Transverse colon (tissue), 4 donors: Measurements from ENCODE around the gene ME1. TPM values are rescaled to one million over a fixed set of nuclear protein-coding genes. Genes with fewer than 3 reads are reported as not detected.

ENCODE experiments used
- DNase-seq: peaks from one replicate; pipeline ENCODE4 v3.0.0-alpha.2; 2019
- H3K27ac ChIP-seq, 4 donors: fragments of 200-600 bp; sonication (generic); 2 replicates each; pipeline ENCODE4 v1.5.1; 2016 to 2018; ENCODE audit warnings: inconsistent platforms in 4 of 4
- H3K27me3 ChIP-seq: fragments of 200-600 bp; sonication (generic); 2 replicates; pipeline ENCODE4 v1.5.1; 2017; ENCODE audit warnings: inconsistent platforms
- H3K36me3 ChIP-seq, 4 donors: fragments of 200-600 bp; sonication (generic); 2 replicates each; pipeline ENCODE4 v1.5.1; 2017 to 2019; ENCODE audit warnings: inconsistent platforms in 4 of 4
- H3K4me1 ChIP-seq, 4 donors: fragments of 200-600 bp; sonication (generic); 2 replicates each; pipeline ENCODE4 v1.5.1; 2017 to 2020; ENCODE audit warnings: inconsistent platforms in 4 of 4
- H3K4me3 ChIP-seq, 4 donors: fragments of 200-600 bp; sonication (generic); 1 replicate in 1 of 4; 2 replicates in 3 of 4; pipeline versions ENCODE4 v1.5.1 to v1.6.1; 2017 to 2019; ENCODE audit warnings: inconsistent platforms in 4 of 4
- H3K9me3 ChIP-seq, 2 donors: fragments of 200-600 bp; sonication (generic); 2 replicates each; pipeline ENCODE4 v1.5.1; 2017 to 2019; ENCODE audit warnings: inconsistent platforms in 2 of 2
- EP300 ChIP-seq: sonication (generic); formaldehyde crosslinking; IDR thresholded peaks from one replicate; pipeline ENCODE4 v1.6.1; 2017; ENCODE audit warnings: antibody characterized with exemption, low read depth
- POLR2A ChIP-seq: fragments of 450-650 bp; IDR thresholded peaks from one replicate; pipeline ENCODE4 v1.6.1; 2016; ENCODE audit warnings: antibody characterized with exemption, mild to moderate bottlenecking, moderate library complexity
- POLR2AphosphoS5 ChIP-seq, 3 donors: sonication (generic); formaldehyde crosslinking; IDR thresholded peaks; one replicate each; pipeline ENCODE4 v1.6.1; 2016; ENCODE audit warnings: antibody characterized with exemption in 3 of 3
- WGBS, 2 donors: methylation state at CpG; one replicate each; pipeline ENCODE4 v1.1.5; 2018; ENCODE audit warnings: low coverage in 1 of 2; 5-methylcytosine and 5-hydroxymethylcytosine counted together
- in situ Hi-C, 4 donors: fragments of 200-750 bp; cut with MboI; loops; one replicate each; pipeline versions ENCODE4 v1.15.0 to v1.15.1; 2017; ENCODE audit warnings: low sequenced_read_pairs in 3 of 4, low pct_ligation_motif_present in 1 of 4, low pct_unique_long_range_greater_than_20kb in 1 of 4
- intact Hi-C: fragments of 100-400 bp; cut with DNase I; formaldehyde crosslinking; loops from one replicate; pipeline ENCODE4 v1.15.1; 2023; ENCODE audit warnings: low total_unique reads
- total RNA-seq, 4 donors: library from RNA; depleted of rRNA; stranded (reverse); fragments of >200 nt; gene quantifications; one replicate each; pipeline ENCODE4 v1.1.0, GENCODE V29; 2016
- TF ChIP-seq, protein P1 (sequence below), 5 experiments: fragments of 200-600 bp in 3 of 5; fragments of 450-650 bp in 2 of 5; sonication (generic) in 3 of 5; IDR thresholded peaks; 1 replicate in 2 of 5; 2 replicates in 3 of 5; pipeline ENCODE4 v1.5.1; 2016 to 2017; ENCODE audit warnings: antibody characterized with exemption in 5 of 5, inconsistent platforms in 3 of 5, mild to moderate bottlenecking in 2 of 5, moderate library complexity in 1 of 5

ME1 gene
- total RNA-seq, 4 donors from 2014 or later = 1.9 to 36.6 (median 6.0) TPM

DNA sequence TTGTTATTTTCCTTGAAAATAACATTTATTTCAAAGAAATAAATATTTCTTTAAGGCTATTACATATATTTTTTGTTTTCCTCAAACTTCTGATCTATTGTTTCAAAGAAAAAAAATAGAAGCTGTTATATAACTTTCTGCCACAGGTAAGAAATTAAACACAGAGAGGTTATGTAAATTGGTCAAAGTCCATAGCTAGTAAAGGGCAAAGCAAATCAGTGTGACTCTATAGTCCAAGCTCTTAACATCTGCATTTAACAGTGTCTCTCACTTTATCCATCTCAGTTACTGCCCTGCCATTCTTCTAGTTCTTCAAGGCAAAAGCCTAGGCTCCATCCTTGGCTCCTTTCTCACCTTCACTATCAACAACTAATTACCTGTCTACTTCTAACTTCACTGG, 180.6 kb downstream of the ME1 start:
- no peak overlapping the region for H3K27ac ChIP-seq
- H3K27me3 ChIP-seq = no peaks in the 10 kb centered on the region
- in situ Hi-C loops (no loop called here), intact Hi-C loops (no loop called here)
- H3K4me1 ChIP-seq = peaks cover 0 to 4% (median 0%) of the 10 kb centered on the region in 4 donors
- no peaks in the 10 kb centered on the region for H3K36me3 ChIP-seq
- H3K9me3 ChIP-seq = no peaks in the 10 kb centered on the region
- H3K4me3 ChIP-seq = no peak overlapping the region
- TF ChIP-seq EP300 (no peak), POLR2A (no peak), POLR2AphosphoS5 (IDR thresholded peaks at IDR 0.05) (no peak)
- TF ChIP-seq, protein P1, sequence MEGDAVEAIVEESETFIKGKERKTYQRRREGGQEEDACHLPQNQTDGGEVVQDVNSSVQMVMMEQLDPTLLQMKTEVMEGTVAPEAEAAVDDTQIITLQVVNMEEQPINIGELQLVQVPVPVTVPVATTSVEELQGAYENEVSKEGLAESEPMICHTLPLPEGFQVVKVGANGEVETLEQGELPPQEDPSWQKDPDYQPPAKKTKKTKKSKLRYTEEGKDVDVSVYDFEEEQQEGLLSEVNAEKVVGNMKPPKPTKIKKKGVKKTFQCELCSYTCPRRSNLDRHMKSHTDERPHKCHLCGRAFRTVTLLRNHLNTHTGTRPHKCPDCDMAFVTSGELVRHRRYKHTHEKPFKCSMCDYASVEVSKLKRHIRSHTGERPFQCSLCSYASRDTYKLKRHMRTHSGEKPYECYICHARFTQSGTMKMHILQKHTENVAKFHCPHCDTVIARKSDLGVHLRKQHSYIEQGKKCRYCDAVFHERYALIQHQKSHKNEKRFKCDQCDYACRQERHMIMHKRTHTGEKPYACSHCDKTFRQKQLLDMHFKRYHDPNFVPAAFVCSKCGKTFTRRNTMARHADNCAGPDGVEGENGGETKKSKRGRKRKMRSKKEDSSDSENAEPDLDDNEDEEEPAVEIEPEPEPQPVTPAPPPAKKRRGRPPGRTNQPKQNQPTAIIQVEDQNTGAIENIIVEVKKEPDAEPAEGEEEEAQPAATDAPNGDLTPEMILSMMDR (IDR thresholded peaks at IDR 0.05) = no peak
- no peak for DNase-seq

DNA sequence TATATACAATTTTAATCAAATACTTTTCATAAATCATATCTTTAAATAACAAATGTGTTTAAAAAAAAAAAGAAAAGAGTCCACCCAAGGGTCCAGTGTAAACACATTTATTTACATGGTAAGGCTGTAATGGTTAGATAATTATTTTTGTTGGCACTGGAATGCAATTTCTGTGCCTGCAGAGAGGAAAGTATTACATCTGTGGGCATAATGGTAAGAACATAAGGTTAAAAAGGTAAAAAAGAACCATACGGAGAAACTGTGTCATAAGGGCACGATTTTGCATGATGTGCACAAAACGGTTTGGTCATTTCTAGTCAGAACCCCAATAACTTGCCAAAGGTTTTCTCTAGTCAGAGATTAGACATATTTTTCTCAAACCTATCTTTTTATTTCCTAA, 183.4 kb downstream of the ME1 start:
- Histone ChIP-seq H3K4me1 (peaks cover 0 to 4% (median 0%) of the 10 kb centered on the region in 4 donors), H3K27ac (no peak overlapping the region), H3K27me3 (no peaks in the 10 kb centered on the region), H3K36me3 (no peaks in the 10 kb centered on the region), H3K9me3 (no peaks in the 10 kb centered on the region), H3K4me3 (no peak overlapping the region)
- 88 to 91% methylated on average over 3 of the region's 3 CpGs for WGBS, 2 donors
- intact Hi-C loops (no loop called here), in situ Hi-C loops (no loop called here)
- DNase-seq = no peak
- TF ChIP-seq, protein P1 (IDR thresholded peaks at IDR 0.05) = no peak
- no peak for TF ChIP-seq EP300
- no peak for TF ChIP-seq POLR2AphosphoS5 (IDR thresholded peaks at IDR 0.05)
- no peak for TF ChIP-seq POLR2A

DNA sequence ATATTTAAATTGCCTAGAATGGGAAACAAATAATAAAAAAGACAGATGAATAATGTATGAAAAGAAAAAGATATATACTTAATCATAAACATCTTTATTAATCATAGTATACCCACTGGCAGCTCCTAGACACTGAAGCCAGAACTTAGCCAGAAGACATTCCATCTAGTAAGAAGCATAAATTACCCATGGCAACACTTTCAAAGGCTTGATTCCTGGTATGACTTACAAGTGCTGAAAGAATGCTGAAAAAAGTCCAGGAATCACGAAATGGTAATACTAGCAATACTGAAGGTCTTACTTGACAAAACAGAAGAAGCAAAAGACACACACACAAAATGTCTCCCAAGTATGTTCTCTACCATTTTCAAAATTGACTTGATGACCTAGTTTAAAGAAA, 199.7 kb downstream of the ME1 start:
- TF ChIP-seq, protein P1 (IDR thresholded peaks at IDR 0.05) = no peak
- TF ChIP-seq POLR2A (no peak), EP300 (no peak), POLR2AphosphoS5 (IDR thresholded peaks at IDR 0.05) (no peak)
- DNase-seq = no peak
- in situ Hi-C loops (no loop called here), intact Hi-C loops (no loop called here)
- no peaks in the 10 kb centered on the region for H3K4me1 ChIP-seq
- WGBS, 2 donors = 63 to 70% methylated on average over 1 of the region's 1 CpG
- no peaks in the 10 kb centered on the region for H3K36me3 ChIP-seq
- H3K4me3 ChIP-seq = no peak overlapping the region
- no peaks in the 10 kb centered on the region for H3K27me3 ChIP-seq
- H3K27ac ChIP-seq = no peak overlapping the region
- no peaks in the 10 kb centered on the region for H3K9me3 ChIP-seq

DNA sequence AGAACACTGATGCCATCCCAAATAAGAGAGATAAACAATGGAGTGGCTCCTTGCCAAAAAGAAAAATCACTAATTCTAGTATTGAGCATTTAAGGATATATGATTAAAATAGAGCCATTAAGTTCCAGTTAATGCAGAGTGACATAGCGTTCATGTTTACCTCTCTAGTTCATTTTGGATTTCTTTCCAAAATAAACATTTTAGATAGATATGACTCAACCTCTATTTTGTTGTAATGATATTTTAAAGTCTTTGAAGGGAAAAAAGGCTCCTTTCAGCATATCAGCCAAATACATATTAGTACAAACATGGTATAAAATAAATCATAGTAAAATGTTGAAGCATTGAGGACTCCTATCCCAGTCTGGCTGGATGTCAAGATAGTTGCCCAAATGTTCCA, 204.3 kb downstream of the ME1 start:
- intact Hi-C loops = no loop called here

More for the DNA sequence above, 204.3 kb downstream of the ME1 start:
- Histone ChIP-seq H3K27me3 (no peaks in the 10 kb centered on the region), H3K9me3 (no peaks in the 10 kb centered on the region), H3K27ac (no peak overlapping the region), H3K4me1 (no peaks in the 10 kb centered on the region), H3K4me3 (no peak overlapping the region), H3K36me3 (no peaks in the 10 kb centered on the region)
- in situ Hi-C loops = loop anchor here (10.0 kb wide), 2 partner anchors 188 to 288 kb away; partner anchors contain the start of gene PRSS35 (in 2 of the 4)
- TF ChIP-seq, protein P1 (IDR thresholded peaks at IDR 0.05) = no peak
- TF ChIP-seq POLR2AphosphoS5 (IDR thresholded peaks at IDR 0.05) (no peak), EP300 (no peak), POLR2A (no peak)
- no peak for DNase-seq
- 49 to 64% methylated on average over 1 of the region's 1 CpG for WGBS, 2 donors
